MCF 10A (cell line): ENCODE data around the gene KIAA0408. TPM values are rescaled to one million over a fixed set of nuclear protein-coding genes. Genes with fewer than 3 reads are reported as not detected.
"Not testable (repeated sequence)": the region's sequence is repeated elsewhere in the genome, so short reads cannot be mapped to it uniquely, and the experiment has no call there.

Experiments
- BruUV-seq: library from RNA; stranded (reverse); fragments of 400-500 nt; replicated peaks from 2 replicates; lab custom pipeline; 2021; lab: Mats Ljungman, UMichigan
- CTCF ChIA-PET: fragments of 300-600 bp; sonication (Branson Sonifier 250); formaldehyde crosslinking; extraction: SDS; loops from one replicate; lab custom pipeline; 2021; ENCODE audit warnings: antibody characterized with exemption, inconsistent platforms; lab: Yijun Ruan, JAX
- POLR2A ChIA-PET: fragments of 300-600, 350-650 bp; sonication (Branson Sonifier 250); formaldehyde crosslinking; extraction: SDS; loops from one replicate; lab custom pipeline; 2020; ENCODE audit warnings: antibody characterized with exemption, inconsistent platforms; lab: Yijun Ruan, JAX
- DNase-seq: peaks from one replicate; pipeline ENCODE4 v3.0.0-alpha.2; 2018; ENCODE audit not compliant: unreplicated experiment
- H3K27ac Mint-ChIP-seq: one replicate; pipeline ENCODE4 v1.8.0; 2022; ENCODE audit warnings: mild to moderate bottlenecking, low read depth, mixed read lengths; ENCODE audit not compliant: unreplicated experiment
- H3K27me3 Mint-ChIP-seq: one replicate; pipeline ENCODE4 v1.8.0; 2022; ENCODE audit warnings: mixed read lengths; ENCODE audit not compliant: insufficient read depth, unreplicated experiment
- H3K36me3 Mint-ChIP-seq: one replicate; pipeline ENCODE4 v1.8.0; 2022; ENCODE audit warnings: mild to moderate bottlenecking, moderate library complexity, mixed read lengths; ENCODE audit not compliant: insufficient read depth, unreplicated experiment
- H3K4me1 Mint-ChIP-seq: one replicate; pipeline ENCODE4 v1.8.0; 2022; ENCODE audit warnings: mixed read lengths; ENCODE audit not compliant: insufficient read depth, unreplicated experiment
- H3K4me3 Mint-ChIP-seq: one replicate; pipeline ENCODE4 v1.8.0; 2022; ENCODE audit warnings: mild to moderate bottlenecking, moderate library complexity, mixed read lengths; ENCODE audit not compliant: unreplicated experiment
- H3K9me3 Mint-ChIP-seq: one replicate; pipeline ENCODE4 v1.8.0; 2022; ENCODE audit warnings: mixed read lengths; ENCODE audit not compliant: unreplicated experiment
- CTCF ChIP-seq: fragments of 200-600 bp; IDR thresholded peaks from one replicate; pipeline ENCODE4 v1.8.0; 2022; ENCODE audit warnings: antibody characterized with exemption, mild to moderate bottlenecking; ENCODE audit not compliant: unreplicated experiment
- intact Hi-C: fragments of 100-400 bp; cut with micrococcal nuclease; formaldehyde crosslinking; loops from 2 replicates; pipeline ENCODE4 v1.14.1; 2022
- total RNA-seq: library from RNA; stranded (reverse); gene quantifications from 2 replicates; pipeline ENCODE4 v1.2.3, GENCODE V29; 2022

Gene KIAA0408
- total RNA-seq, 1 experiment from 2014 or later: not detected

- H3K9me3 Mint-ChIP-seq: no peaks in the 10 kb centered on the region
- H3K4me1 Mint-ChIP-seq: no peaks in the 10 kb centered on the region
- ChIA-PET POLR2A (no interaction called here), CTCF (interaction anchor here (0.5 kb wide), 1 partner anchor 27 kb away, joined by 4 read pairs; no protein-coding TSS in a partner anchor)
- intact Hi-C loops: no loop called here
- BruUV-seq: no TSS peak
- H3K27ac Mint-ChIP-seq: no peak overlapping the region
- no peak for DNase-seq
- TF ChIP-seq CTCF: no peak
- H3K4me3 Mint-ChIP-seq: no peak overlapping the region
- H3K36me3 Mint-ChIP-seq: no peaks in the 10 kb centered on the region
- no peaks in the 10 kb centered on the region for H3K27me3 Mint-ChIP-seq
These were observed 23.5 kb downstream of the KIAA0408 start for GRCh38 chr6:127435626-127436220.

GRCh38 chr6:127434651-127435050 is 24.5 kb downstream of the KIAA0408 start:
- Mint-ChIP-seq H3K4me1 (no peaks in the 10 kb centered on the region), H3K27me3 (no peaks in the 10 kb centered on the region), H3K9me3 (no peaks in the 10 kb centered on the region), H3K4me3 (no peak overlapping the region), H3K36me3 (no peaks in the 10 kb centered on the region), H3K27ac (no peak overlapping the region)
- POLR2A ChIA-PET: no interaction called here
- CTCF ChIA-PET: interaction anchor here (0.7 kb wide), 1 partner anchor 13 kb away, joined by 5 read pairs; no protein-coding TSS in a partner anchor
- DNase-seq: no peak
- BruUV-seq: no TSS peak
- no peak for TF ChIP-seq CTCF
- intact Hi-C loops: no loop called here

GRCh38 chr6:127428562-127428961 is 30.6 kb downstream of the KIAA0408 start:
- H3K27me3 Mint-ChIP-seq, H3K4me3 Mint-ChIP-seq, intact Hi-C loops, H3K4me1 Mint-ChIP-seq, H3K27ac Mint-ChIP-seq, POLR2A ChIA-PET, BruUV-seq, H3K36me3 Mint-ChIP-seq, DNase-seq, H3K9me3 Mint-ChIP-seq: not testable (repeated sequence)
- CTCF ChIA-PET: interaction anchor here (0.6 kb wide), 2 partner anchors 7 to 1909 kb away, joined by 3 read pairs; no protein-coding TSS in a partner anchor

- Mint-ChIP-seq H3K4me3 (no peak overlapping the region), H3K9me3 (no peaks in the 10 kb centered on the region), H3K36me3 (no peaks in the 10 kb centered on the region), H3K4me1 (peaks cover 14% of the 10 kb centered on the region), H3K27ac (no peak overlapping the region), H3K27me3 (no peaks in the 10 kb centered on the region)
- CTCF ChIA-PET: interaction anchor here (0.6 kb wide), 1 partner anchor 144 kb away, joined by 3 read pairs; no protein-coding TSS in a partner anchor
- no peak for DNase-seq
- no TSS peak for BruUV-seq
- TF ChIP-seq CTCF: no peak
- POLR2A ChIA-PET: no interaction called here
- intact Hi-C loops: loop anchor here (5.0 kb wide), 1 partner anchor 97 kb away; no protein-coding TSS in a partner anchor
These were observed 35.3 kb downstream of the KIAA0408 start for GRCh38 chr6:127423921-127424320.

GRCh38 chr6:127421164-127421563 is 38.0 kb downstream of the KIAA0408 start:
- not testable (repeated sequence) for H3K36me3 Mint-ChIP-seq, DNase-seq, H3K9me3 Mint-ChIP-seq, H3K4me3 Mint-ChIP-seq, BruUV-seq, H3K27me3 Mint-ChIP-seq
- ChIA-PET POLR2A (interaction anchor here (0.6 to 2.1 kb wide), 3 partner anchors 51 to 79 kb away, joined by 3 to 11 read pairs (median 5); no protein-coding TSS in a partner anchor), CTCF (interaction anchor here (0.5 to 5.2 kb wide), 29 partner anchors 8 to 1414 kb away, joined by 3 to 36 read pairs (median 4); partner anchors contain the start of gene ECHDC1)
- Mint-ChIP-seq H3K4me1 (peaks cover 14% of the 10 kb centered on the region), H3K27ac (peak overlapping the region; percentile 55)
- intact Hi-C loops: loop anchor here (5.0 kb wide), 1 partner anchor 94 kb away; no protein-coding TSS in a partner anchor
